A673 (cell line): ENCODE measurements around the gene LBHD2. TPM values are rescaled to one million over a fixed set of nuclear protein-coding genes. Genes with fewer than 3 reads are reported as not detected.
"Not testable (repeated sequence)": the region's sequence is repeated elsewhere in the genome, so short reads cannot be mapped to it uniquely, and the experiment has no call there.

Experiments used
- BruUV-seq: library from RNA; stranded (reverse); fragments of 400-500 nt; replicated peaks from 2 replicates; lab custom pipeline; 2021; lab: Mats Ljungman, UMichigan
- CTCF ChIA-PET: fragments of 300-600 bp; sonication (Branson Sonifier 250); formaldehyde crosslinking; loops from one replicate; lab custom pipeline; 2022; ENCODE audit warnings: antibody characterized with exemption; lab: Charles Lee
- POLR2A ChIA-PET: fragments of 300-600 bp; sonication (Branson Sonifier 250); formaldehyde crosslinking; loops from one replicate; lab custom pipeline; 2022; ENCODE audit warnings: antibody characterized with exemption; ENCODE audit not compliant: low non-redundant PET; lab: Charles Lee
- DNase-seq: peaks from one replicate; pipeline ENCODE4 v3.0.0-alpha.2; 2015; ENCODE audit warnings: low spot score
- H3K27ac ChIP-seq: fragments of 200-600 bp; sonication (generic); 2 replicates; pipeline ENCODE4 v1.5.1; 2016; ENCODE audit warnings: mixed run types, low read depth, mild to moderate bottlenecking, mixed read lengths, antibody characterized with exemption, low read length; ENCODE audit not compliant: poor library complexity, severe bottlenecking
- H3K27me3 ChIP-seq: fragments of 200-600 bp; sonication (generic); replicated peaks from 2 replicates; pipeline ENCODE4 v1.6.1; 2017; ENCODE audit warnings: mixed run types, low read depth, mild to moderate bottlenecking, mixed read lengths, antibody characterized with exemption, low read length; ENCODE audit not compliant: insufficient read depth, poor library complexity
- H3K36me3 ChIP-seq: fragments of 200-600 bp; sonication (generic); 2 replicates; pipeline ENCODE4 v1.6.1; 2016; ENCODE audit warnings: mixed run types, mild to moderate bottlenecking, mixed read lengths, antibody characterized with exemption, low read length; ENCODE audit not compliant: insufficient read depth, poor library complexity, severe bottlenecking
- H3K4me1 ChIP-seq: fragments of 200-600 bp; sonication (generic); 2 replicates; pipeline ENCODE4 v1.6.1; 2017; ENCODE audit warnings: mixed run types, mild to moderate bottlenecking, mixed read lengths, antibody characterized with exemption, low read length; ENCODE audit not compliant: insufficient read depth, poor library complexity, severe bottlenecking
- H3K4me3 ChIP-seq: fragments of 200-600 bp; sonication (generic); 2 replicates; pipeline ENCODE4 v1.5.1; 2016; ENCODE audit warnings: low read depth, mixed run types, mild to moderate bottlenecking, mixed read lengths, low read length; ENCODE audit not compliant: poor library complexity, severe bottlenecking
- H3K9me3 ChIP-seq: fragments of 200-600 bp; sonication (generic); 2 replicates; pipeline ENCODE4 v1.6.1; 2016; ENCODE audit warnings: mixed run types, low read depth, mild to moderate bottlenecking, mixed read lengths, antibody characterized with exemption, low read length; ENCODE audit not compliant: poor library complexity, severe bottlenecking
- EZH2 ChIP-seq: fragments of 200-600 bp; sonication (generic); IDR thresholded peaks from 2 replicates; pipeline ENCODE4 v1.6.1; 2017; ENCODE audit warnings: borderline replicate concordance, low read depth, mild to moderate bottlenecking, mixed read lengths, antibody characterized with exemption, low read length; ENCODE audit not compliant: poor library complexity, severe bottlenecking
- intact Hi-C: fragments of 100-400 bp; cut with micrococcal nuclease; formaldehyde crosslinking; loops from one replicate; pipeline ENCODE4 v1.10.0; 2022; ENCODE audit not compliant: unreplicated experiment
- total RNA-seq: library from RNA; stranded (reverse); gene quantifications from 2 replicates; pipeline ENCODE4 v1.2.3, GENCODE V29; 2021
- TF ChIP-seq, protein P1 (sequence below): fragments of 300-800, 200-600 bp; sonication (generic); conservative IDR thresholded peaks from 2 replicates; pipeline ENCODE4 v1.5.1; 2017; ENCODE audit warnings: low read depth, mild to moderate bottlenecking, antibody characterized with exemption, low read length, moderate library complexity, mixed read lengths

LBHD2 gene
- total RNA-seq, 1 experiment from 2014 or later = 0.99 TPM

DNA sequence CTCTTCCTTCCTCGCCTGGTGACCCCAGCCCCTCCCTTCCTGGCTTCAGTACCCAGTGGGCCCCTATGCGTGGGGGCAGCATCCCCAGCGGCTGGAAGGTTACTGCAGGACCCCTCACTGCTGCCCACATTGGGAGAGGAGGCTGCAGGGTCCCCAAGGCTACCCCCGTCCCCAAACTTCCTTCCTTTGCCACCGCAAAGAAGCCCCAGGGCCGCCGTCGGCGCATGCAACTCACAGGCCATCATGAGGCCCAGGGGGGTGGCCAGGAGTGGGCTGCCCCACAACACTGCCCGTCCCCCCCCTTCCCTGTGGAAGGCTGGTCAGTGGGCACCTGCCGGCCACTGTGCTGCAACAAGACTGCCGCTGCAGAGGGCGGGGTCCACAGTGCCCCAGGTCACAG, 29.8 kb downstream of the LBHD2 start:
- H3K9me3 ChIP-seq = no peaks in the 10 kb centered on the region
- BruUV-seq = no TSS peak
- POLR2A ChIA-PET = no interaction called here
- intact Hi-C loops = no loop called here
- H3K4me3 ChIP-seq = no peak overlapping the region
- TF ChIP-seq, protein P1, sequence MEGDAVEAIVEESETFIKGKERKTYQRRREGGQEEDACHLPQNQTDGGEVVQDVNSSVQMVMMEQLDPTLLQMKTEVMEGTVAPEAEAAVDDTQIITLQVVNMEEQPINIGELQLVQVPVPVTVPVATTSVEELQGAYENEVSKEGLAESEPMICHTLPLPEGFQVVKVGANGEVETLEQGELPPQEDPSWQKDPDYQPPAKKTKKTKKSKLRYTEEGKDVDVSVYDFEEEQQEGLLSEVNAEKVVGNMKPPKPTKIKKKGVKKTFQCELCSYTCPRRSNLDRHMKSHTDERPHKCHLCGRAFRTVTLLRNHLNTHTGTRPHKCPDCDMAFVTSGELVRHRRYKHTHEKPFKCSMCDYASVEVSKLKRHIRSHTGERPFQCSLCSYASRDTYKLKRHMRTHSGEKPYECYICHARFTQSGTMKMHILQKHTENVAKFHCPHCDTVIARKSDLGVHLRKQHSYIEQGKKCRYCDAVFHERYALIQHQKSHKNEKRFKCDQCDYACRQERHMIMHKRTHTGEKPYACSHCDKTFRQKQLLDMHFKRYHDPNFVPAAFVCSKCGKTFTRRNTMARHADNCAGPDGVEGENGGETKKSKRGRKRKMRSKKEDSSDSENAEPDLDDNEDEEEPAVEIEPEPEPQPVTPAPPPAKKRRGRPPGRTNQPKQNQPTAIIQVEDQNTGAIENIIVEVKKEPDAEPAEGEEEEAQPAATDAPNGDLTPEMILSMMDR = no peak
- TF ChIP-seq EZH2 = no peak
- CTCF ChIA-PET = no interaction called here
- no peak for DNase-seq
- H3K36me3 ChIP-seq = no peaks in the 10 kb centered on the region
- H3K27ac ChIP-seq = no peak overlapping the region
- H3K4me1 ChIP-seq = peaks cover 3% of the 10 kb centered on the region
- H3K27me3 ChIP-seq = no peaks in the 10 kb centered on the region

GRCh38 chr14:103115086-103115679, 31.2 kb downstream of the LBHD2 start:
- H3K36me3 ChIP-seq, H3K4me1 ChIP-seq, POLR2A ChIA-PET, DNase-seq, BruUV-seq, CTCF ChIA-PET, H3K4me3 ChIP-seq, intact Hi-C loops, H3K27ac ChIP-seq, H3K9me3 ChIP-seq, H3K27me3 ChIP-seq: not testable (repeated sequence)

DNA sequence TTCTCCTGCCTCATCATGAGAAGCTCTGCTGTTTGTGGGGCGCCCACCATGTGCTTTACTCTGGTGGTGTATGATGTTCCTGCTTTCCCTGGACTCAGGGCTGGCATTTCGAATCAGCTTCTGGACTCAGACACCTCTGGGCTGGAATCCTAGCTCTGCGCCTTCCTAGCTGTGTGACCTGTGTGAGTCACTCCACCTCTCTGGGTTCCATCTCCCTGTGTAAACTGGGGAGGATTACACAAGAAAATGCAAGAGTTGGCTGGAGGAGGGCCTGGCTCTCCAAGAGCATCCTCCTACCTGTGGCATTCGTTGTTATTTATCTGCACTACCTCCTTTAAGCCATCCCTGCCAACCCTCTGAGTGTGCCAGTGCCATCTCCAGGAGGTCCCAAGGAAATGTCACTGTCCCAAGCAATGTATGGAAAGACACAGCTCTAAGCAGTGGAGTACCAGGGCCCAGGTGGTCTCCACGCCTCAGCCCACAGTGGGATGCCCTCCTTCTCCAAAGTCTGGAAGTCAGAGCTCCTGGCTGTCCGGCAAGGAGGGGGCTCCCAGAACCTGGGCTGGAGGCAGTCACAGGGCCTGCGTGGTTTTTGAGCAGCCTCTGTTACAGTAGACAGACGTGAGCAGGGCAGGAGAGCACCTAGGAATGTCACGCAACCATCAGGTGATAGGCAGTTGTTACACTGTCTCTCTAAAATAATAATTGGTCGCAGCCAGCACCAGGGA, 32.0 kb downstream of the LBHD2 start:
- Histone ChIP-seq H3K27ac (no peak overlapping the region), H3K9me3 (no peaks in the 10 kb centered on the region), H3K27me3 (no peaks in the 10 kb centered on the region), H3K4me3 (no peak overlapping the region), H3K36me3 (no peaks in the 10 kb centered on the region), H3K4me1 (peaks cover 3% of the 10 kb centered on the region)
- TF ChIP-seq, protein P1 = no peak
- no peak for TF ChIP-seq EZH2
- ChIA-PET CTCF (no interaction called here), POLR2A (no interaction called here)
- BruUV-seq = no TSS peak
- intact Hi-C loops = no loop called here
- no peak for DNase-seq
